ENCODE results near the gene HEATR5B.
"Not testable (repeated sequence)": the region's sequence is repeated elsewhere in the genome, so short reads cannot be mapped to it uniquely, and the experiment has no call there.

The HEATR5B gene

DNA sequence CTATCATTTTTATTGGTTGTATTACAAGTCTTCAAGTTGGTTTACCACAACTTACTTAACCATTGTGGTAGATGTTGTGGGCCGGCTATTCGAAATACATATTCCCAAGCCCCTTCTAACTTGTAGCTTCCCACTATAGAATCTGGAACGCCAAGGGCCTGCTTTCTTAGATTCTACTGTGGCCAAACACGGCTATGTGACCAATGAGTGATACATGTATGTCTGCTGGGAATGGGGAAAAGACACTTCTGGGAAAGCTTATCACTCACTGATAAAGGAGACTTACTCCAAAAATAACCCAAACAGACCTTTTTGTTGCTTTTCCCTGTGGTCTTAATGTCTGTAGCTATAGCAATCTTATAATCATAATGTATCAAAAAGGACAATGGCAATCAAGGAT is 142.3 kb downstream of the HEATR5B start:
- no peak for DNase-seq (ENCODE audit: low spot score)

DNA sequence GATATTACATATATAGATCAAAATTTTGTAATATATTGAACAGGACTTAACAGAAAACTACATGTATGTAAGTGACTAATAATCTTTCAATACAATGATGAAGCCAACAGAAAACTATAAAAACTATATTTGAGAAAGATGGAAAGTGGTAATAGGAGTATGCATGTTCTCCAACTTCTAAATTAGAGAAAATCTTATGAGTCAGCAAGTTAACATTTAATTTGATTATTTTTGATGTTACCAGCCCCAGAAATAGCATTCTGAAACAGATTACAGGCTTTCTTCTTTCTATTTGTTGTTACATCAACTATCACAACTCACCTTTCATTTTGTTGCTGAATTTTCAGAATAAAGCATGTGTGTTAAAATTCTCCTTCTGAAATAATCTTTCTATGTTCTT is 147.6 kb downstream of the HEATR5B start:
- not testable (repeated sequence) for DNase-seq (ENCODE audit: low spot score)

DNA sequence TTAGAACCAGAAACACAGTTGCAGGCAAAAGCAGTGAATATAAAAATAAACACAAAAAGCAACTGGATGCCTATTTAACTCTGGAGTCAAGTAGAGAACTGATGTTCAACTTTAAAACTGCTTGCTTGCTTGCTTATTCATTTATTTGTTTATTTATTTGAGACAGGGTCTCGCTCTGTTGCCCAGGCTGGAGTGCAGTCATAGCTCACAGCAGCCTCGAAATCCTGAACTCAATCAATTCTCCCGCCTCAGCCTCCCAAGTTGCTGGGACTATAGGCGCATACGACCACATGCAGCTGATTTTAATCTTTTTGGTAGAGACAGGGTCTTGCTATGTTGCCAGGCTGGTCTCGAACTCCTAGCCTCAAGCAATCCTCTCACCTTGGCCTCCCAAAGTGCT is 152.5 kb downstream of the HEATR5B start:
- DNase-seq (ENCODE audit: low spot score) = not testable (repeated sequence)

All from AG08396 (cell line).